ENCODE measurements around the gene TMEM51.

TMEM51 gene

GRCh38 chr1:15218287-15219279 lies 65.0 kb downstream of the TMEM51 start:
- DNase-seq (ENCODE audit: low read depth) = no peak

DNA sequence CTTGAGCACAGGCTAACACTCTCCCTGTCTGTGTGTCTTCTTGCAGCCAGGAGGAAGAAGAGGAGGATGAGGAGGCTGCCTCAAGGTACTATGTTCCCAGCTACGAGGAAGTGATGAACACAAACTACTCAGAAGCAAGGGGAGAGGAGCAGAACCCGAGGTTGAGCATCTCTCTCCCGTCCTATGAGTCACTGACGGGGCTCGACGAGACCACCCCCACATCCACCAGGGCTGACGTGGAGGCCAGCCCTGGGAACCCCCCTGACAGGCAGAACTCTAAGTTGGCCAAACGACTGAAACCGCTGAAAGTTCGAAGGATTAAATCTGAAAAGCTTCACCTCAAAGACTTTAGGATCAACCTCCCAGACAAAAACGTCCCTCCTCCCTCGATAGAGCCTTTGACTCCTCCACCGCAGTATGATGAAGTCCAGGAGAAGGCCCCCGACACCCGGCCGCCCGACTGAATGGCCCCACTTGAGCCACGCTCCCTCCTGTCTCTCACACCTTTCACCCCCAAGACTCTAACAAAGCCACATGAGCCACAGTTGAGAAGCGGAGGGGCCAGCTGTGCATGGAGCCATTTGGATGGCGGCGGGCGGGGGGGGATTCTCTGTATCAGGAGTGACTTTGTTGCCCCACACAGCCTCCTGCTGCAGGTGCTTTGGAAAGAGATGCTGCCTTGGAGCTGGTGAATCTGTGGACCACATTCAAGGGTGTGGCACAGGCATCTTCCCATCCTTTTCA lies 65.9 kb downstream of the TMEM51 start:
- no peak for DNase-seq (ENCODE audit: low read depth)

DNA sequence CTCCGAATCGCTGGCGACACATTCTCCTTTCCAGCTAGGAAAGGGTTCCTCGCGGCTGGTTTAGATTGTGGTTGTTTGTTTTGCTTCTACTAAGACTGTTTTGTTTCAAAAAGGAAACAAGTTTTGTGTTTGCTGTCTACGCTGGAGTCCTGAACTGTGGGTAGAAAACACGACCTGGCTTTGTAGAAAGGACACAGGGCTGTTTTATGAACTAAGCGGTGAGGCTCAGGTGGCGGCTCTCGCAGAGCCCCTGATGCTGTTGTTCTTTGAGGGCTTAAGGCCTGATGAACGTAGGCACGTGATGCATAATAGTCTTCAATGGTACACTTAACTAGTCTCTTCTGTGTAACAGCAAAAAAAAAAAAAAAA lies 66.5 kb downstream of the TMEM51 start:
- DNase-seq (ENCODE audit: low read depth) = no peak

GRCh38 chr1:15220825-15221431 lies 67.4 kb downstream of the TMEM51 start:
- DNase-seq (ENCODE audit: low read depth) = no peak

GRCh38 chr1:15222653-15223303 lies 69.2 kb downstream of the TMEM51 start:
- DNase-seq (ENCODE audit: low read depth) = no peak

- DNase-seq (ENCODE audit: low read depth) = no peak
These were observed 70.8 kb downstream of the TMEM51 start for GRCh38 chr1:15224259-15224869.

GRCh38 chr1:15224974-15225373 lies 71.4 kb downstream of the TMEM51 start:
- DNase-seq (ENCODE audit: low read depth) = no peak

- DNase-seq (ENCODE audit: low read depth) = no peak
These were observed 71.9 kb downstream of the TMEM51 start for GRCh38 chr1:15225461-15225860.

DNA sequence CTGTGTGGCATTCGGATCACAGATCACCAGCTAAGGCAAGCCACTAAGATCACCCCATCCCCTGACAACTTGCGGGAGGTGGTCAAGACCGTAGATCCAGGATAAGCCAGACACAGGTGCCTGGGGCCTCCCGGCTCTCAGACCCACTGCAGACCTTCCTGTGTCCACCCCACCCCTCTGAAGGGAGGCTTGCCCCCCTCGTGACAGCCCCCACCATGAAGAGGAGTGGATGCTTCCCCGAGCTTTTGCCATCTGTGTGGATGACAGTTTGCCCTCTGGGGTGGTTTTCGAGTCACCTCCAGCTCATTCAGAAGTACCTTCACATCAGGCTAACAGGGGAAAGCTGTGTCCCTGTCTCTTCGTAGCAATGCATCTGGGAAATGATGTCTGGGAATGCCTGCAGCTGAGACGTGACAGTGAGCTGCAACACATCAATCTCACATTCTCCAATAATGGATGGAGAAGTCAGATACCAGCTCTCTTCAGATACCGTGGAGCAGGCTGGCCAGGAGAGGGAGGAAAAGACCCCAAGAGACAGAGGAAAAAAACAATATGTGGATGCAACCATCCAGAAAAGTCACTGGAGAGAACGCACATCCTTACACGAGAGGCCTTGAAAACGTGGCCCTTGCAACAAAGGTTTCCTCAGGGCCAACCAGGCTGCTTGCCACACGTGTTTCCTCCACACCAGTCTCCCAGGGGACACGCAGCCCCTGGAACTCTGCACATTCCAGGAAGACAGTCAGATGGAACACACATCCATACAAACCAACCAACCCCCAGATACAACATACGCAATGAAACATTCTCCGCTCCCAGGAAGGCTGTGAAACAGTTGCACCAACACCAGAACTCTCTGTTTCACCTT lies 73.1 kb downstream of the TMEM51 start:
- DNase-seq (ENCODE audit: low read depth) = no peak

DNA sequence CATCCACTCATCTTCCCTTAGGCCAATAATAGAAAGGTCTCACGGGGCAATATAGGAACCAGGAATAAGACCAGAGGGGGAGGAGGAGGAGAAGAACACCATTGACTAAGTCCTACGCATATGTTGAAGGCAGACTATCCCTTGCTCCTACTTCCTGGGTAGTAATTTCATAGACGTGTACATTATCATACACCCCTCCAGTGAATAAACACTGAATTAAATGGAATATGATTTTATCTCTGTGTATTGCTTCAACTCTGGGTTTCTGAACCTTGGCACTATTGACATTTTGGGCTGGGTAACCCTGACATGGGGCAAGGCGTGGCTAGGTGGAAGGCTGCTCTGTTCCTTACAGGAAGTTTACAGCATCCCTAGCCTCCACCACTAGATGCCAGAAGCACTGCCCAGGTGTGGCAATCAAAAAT lies 76.2 kb downstream of the TMEM51 start:
- no peak for DNase-seq (ENCODE audit: low read depth)

DNA sequence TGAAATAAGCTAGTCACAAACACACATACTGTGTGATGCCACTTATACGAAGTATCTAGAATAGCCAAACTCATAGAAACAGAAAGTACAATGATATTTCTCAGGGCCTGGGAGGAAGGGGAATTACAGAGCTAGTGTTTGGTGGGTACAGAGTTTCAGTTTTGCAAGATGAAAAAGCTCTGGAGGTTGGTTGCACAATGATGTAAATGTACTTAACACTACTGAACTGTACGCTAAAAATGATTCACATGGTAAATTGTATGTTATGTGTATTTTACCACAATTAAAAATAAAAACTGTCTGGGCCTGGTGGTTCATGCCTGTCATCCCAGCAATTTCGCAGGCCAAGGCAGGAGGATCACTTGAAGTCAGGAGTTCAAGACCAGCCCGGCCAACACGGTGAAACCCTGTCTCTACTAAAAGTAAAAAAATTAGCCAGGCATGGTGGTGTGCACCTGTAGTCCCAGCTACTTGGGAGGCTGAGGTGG lies 78.2 kb downstream of the TMEM51 start:
- peak; percentile 16 for DNase-seq (ENCODE audit: low read depth)

- DNase-seq (ENCODE audit: low read depth) = no peak
These were observed 80.1 kb downstream of the TMEM51 start for GRCh38 chr1:15233689-15234088.

- no peak for DNase-seq (ENCODE audit: low read depth)
These were observed 82.8 kb downstream of the TMEM51 start for GRCh38 chr1:15236321-15236721.

DNA sequence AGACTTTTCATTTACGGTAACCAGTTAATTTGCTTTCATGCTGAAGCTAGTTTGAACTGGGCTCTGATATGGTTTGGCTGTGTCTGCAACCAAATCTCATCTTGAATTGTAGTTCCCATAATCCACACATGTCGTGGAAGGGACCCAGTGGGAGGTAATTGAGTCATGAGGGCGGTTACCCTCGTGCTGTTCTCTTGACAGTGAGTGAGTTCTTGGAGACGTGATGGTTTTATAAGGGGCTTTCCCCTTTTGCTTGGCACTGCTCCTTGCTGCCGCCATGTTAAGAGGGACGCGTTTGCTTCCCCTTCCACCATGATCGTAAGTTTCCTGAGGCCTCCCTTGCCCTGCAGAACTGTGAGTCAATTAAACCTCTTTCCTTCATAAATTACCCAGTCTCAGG lies 83.2 kb downstream of the TMEM51 start:
- DNase-seq (ENCODE audit: low read depth) = no peak

- no peak for DNase-seq (ENCODE audit: low read depth)
These were observed 85.2 kb downstream of the TMEM51 start for GRCh38 chr1:15238789-15239188.

- no peak for DNase-seq (ENCODE audit: low read depth)
These were observed 89.2 kb downstream of the TMEM51 start for GRCh38 chr1:15242766-15243165.

DNA sequence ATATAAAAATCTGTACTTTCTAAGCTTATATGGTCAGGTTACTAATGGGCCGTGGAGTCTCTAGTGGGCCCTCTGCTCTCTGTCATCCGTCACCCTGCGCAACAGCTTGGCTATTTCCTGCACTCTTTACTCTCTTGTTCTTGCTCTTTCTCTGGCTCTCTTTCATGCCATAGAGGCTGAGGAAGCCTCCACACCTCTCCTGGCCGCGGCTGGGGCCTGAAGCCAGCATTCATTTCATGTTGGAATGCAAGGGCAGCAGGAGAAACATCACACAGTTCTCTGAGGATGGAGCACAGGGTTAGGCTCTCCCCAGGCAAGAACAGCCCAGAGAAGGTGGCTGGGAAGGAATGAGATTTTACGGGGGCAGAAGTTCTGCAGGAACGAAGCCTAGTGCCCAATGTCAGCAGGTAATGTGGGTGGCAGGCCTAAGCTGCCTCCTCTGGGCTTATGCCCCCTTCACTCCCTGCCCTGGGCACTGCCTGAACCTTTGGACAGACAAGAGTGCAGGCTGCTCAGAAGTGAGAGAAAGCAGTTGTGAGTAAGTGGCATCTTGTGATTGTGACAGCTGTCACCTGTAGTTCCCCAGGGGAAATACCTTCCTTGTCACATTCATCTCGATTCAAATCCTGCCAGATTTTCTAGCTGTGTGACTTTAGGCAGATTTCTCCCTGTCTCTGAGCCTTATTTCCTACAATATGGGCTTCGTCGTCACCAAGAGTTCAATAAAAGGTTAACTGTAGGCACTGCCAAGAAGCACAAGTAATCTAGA lies 89.9 kb downstream of the TMEM51 start:
- no peak for DNase-seq (ENCODE audit: low read depth)

DNA sequence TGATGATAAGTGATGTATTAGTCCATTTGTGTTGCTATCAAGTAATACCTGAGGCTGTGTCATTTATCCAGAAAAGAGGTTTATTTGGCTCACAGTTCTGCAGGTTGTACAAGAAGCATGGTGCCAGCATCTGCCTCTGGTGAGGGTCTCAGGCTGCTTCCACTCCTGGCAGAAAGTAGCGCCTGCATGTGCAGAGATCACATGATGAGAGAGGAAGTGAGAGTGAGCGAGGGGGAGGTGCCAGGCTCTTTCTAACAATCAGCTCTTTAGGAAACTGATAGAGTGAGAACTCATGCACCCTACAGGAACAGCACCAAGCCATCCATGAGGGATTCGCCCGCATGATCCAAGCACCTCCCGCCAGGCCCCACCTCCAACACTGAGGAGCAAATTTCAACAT lies 91.3 kb downstream of the TMEM51 start:
- DNase-seq (ENCODE audit: low read depth) = no peak

- no peak for DNase-seq (ENCODE audit: low read depth)
These were observed 92.2 kb downstream of the TMEM51 start for GRCh38 chr1:15245593-15246360.
